Parietal lobe (tissue), 2 donors: ENCODE results near the gene GLI3. TPM values are rescaled to one million over a fixed set of nuclear protein-coding genes. Genes with fewer than 3 reads are reported as not detected.

Experiments
- small RNA-seq: library from RNA; depleted of rRNA; stranded (forward); fragments of <200 nt; gene quantifications from one replicate; pipeline ENCODE3, GENCODE V24; 2014; ENCODE audit warnings: low replicate concordance
- total RNA-seq: library from RNA; depleted of rRNA; stranded (reverse); fragments of >200 nt; gene quantifications from one replicate; pipeline ENCODE4 v1.2.3, GENCODE V29; 2014

GLI3 gene
- total RNA-seq = 16.3 TPM

DNA sequence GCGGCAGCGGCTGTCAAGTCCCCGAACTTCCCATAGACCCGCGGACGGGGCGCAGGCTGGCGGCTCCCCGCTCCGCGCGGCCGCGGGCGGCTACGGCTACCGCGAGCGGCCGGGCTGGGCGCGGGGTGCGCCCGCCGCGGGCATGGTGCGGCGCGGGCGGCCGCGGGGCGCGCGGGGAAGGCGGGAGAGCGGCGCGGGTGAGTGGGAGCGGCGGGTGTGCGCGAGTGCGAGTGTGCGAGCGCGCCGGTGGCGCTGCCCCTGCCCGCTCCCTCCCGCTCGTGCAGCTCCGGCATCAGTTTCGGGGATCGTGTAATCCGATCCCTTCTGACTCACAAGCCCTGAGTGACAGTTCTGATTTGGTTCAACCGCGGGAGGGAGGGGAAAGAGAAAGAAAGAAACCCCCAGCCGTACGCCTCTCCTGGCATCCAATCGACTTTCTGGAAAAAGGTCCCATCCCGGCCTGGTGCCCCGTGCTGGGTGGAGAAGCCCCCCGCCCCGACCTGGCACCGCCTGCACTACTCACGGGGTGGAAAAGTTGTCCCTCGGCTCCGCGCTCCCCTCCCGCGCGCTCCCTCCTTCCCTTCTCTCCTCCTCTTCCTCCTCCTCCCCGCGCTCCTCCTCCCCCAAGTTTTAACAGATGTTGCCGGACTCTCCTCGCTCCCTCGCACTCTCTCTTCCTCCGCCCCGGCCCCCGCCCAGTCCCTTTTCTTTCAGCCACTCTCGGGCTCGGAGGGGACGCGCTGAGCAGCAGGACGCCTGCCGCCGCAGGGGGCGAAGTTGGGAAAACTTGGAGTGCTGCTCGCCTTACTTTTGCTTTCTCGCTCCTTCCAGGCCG, at the start of gene GLI3:
Gene GLI3, minus strand, starts transcription at position 234 of the 835 bp plus-strand sequence. CDS start 13,956 bp downstream, outside the sequence.

Small RNAs within 50 kb of the gene (small RNA-seq; reads per million reads assigned to genes)
- not detected for gene HMGN2P30
